Measurements from ENCODE around the gene ADAMTS12. TPM values are rescaled to one million over a fixed set of nuclear protein-coding genes. Genes with fewer than 3 reads are reported as not detected.

The ADAMTS12 gene
- total RNA-seq, 1 experiment from 2014 or later, result 6.2 TPM

DNA sequence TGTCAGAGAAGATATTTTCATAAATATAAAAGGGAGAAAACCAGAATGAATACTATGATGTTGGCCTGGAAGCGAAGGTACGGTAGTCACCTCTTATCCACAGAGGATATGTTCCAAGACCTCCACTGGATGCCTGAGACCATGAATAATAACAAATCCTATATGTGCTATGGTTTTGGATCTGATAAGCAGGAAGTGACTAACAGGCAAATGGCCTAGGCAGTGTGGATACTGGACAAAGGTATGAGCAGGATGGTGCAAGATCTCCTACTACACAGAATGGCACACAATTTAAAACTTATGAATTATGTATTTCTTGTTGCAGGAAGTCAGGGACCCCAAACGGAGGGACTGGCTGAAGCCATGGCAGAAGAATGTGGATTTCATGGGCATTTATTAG is 48.2 kb downstream of the ADAMTS12 start:
- no peak for DNase-seq
- Histone ChIP-seq H3K9me3 (ENCODE audit: control insufficient read depth, low read depth, low read length) (no peaks in the 10 kb centered on the region), H3K14ac (ENCODE audit: insufficient read depth, low read length) (no peak overlapping the region), H4K8ac (replicated peaks; ENCODE audit: insufficient read length, low read depth, low read length) (no peak overlapping the region), H3K56ac (ENCODE audit: insufficient read length, low read depth, low read length) (no peak overlapping the region), H3K18ac (ENCODE audit: insufficient read length, low read depth, low read length) (no peak overlapping the region), H3K79me1 (ENCODE audit: insufficient read depth, low read depth, low read length, poor library complexity, severe bottlenecking) (no peaks in the 10 kb centered on the region), H2BK5ac (ENCODE audit: insufficient read length, low read length) (no peak overlapping the region), H3K79me2 (ENCODE audit: insufficient read depth, low read length) (no peaks in the 10 kb centered on the region), H2BK15ac (ENCODE audit: low read depth, low read length) (no peak overlapping the region), H2AFZ (ENCODE audit: low read length) (no peak overlapping the region), H3K4me1 (ENCODE audit: insufficient read depth, low read length) (no peaks in the 10 kb centered on the region), H4K91ac (ENCODE audit: insufficient read length, low read depth, low read length) (no peak overlapping the region), H3K27ac (ENCODE audit: insufficient read length, low read depth, low read length) (no peak overlapping the region), H4K20me1 (ENCODE audit: control insufficient read depth, insufficient read depth, insufficient read length) (no peaks in the 10 kb centered on the region), H2BK20ac (ENCODE audit: low read depth, low read length, poor library complexity, severe bottlenecking) (no peak overlapping the region), H2BK12ac (ENCODE audit: insufficient read length, low read depth, low read length) (no peak overlapping the region), H3K23ac (ENCODE audit: insufficient read length, low read depth, low read length) (no peak overlapping the region), H2BK120ac (ENCODE audit: low read depth, low read length, poor library complexity, severe bottlenecking) (no peak overlapping the region), H3K23me2 (ENCODE audit: insufficient read length, low read depth, low read length, poor library complexity, severe bottlenecking) (no peaks in the 10 kb centered on the region), H2AK5ac (ENCODE audit: insufficient read length, low read length) (no peak overlapping the region), H3K27me3 (ENCODE audit: insufficient read depth, low read length) (no peaks in the 10 kb centered on the region), H3K4ac (ENCODE audit: low read depth, low read length) (no peak overlapping the region), H3K9ac (ENCODE audit: extremely low read depth, insufficient read length, low read length) (no peak overlapping the region), H3T11ph (ENCODE audit: low read length) (no peak overlapping the region), H3K4me2 (ENCODE audit: insufficient read depth, insufficient read length, low read length) (no peak overlapping the region), H4K5ac (ENCODE audit: insufficient read length, low read depth, low read length) (no peak overlapping the region)
- TF ChIP-seq, protein P1, sequence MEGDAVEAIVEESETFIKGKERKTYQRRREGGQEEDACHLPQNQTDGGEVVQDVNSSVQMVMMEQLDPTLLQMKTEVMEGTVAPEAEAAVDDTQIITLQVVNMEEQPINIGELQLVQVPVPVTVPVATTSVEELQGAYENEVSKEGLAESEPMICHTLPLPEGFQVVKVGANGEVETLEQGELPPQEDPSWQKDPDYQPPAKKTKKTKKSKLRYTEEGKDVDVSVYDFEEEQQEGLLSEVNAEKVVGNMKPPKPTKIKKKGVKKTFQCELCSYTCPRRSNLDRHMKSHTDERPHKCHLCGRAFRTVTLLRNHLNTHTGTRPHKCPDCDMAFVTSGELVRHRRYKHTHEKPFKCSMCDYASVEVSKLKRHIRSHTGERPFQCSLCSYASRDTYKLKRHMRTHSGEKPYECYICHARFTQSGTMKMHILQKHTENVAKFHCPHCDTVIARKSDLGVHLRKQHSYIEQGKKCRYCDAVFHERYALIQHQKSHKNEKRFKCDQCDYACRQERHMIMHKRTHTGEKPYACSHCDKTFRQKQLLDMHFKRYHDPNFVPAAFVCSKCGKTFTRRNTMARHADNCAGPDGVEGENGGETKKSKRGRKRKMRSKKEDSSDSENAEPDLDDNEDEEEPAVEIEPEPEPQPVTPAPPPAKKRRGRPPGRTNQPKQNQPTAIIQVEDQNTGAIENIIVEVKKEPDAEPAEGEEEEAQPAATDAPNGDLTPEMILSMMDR (conservative IDR thresholded peaks at IDR 0.05), result no peak
- H3K36me3 Mint-ChIP-seq (ENCODE audit: insufficient read depth in 1 of 3, low read depth in 3 of 3), result peaks cover 12 to 34% (median 16%) of the 10 kb centered on the region in 3 experiments
- peaks cover 0 to 7% of the 10 kb centered on the region in 2 experiments; a peak in 1 of 4 replicates for H3K4me1 Mint-ChIP-seq
- H3K27me3 Mint-ChIP-seq (ENCODE audit: low read depth), result no peaks in the 10 kb centered on the region
- peaks cover 9 to 17% of the 10 kb centered on the region in 2 experiments for H3K9me3 Mint-ChIP-seq
- no peak overlapping the region for H3K27ac Mint-ChIP-seq
- WGBS (ENCODE audit: extremely low coverage, insufficient read length, low lambda C conversion rate), result no CpG with 5 or more reads among the region's 3 CpGs
- no peak overlapping the region for H3K4me3 Mint-ChIP-seq

All from H9 (cell line).